WI38 (cell line): ENCODE measurements around the gene PTPN20.
"Not testable (repeated sequence)": the region's sequence is repeated elsewhere in the genome, so short reads cannot be mapped to it uniquely, and the experiment has no call there.

Experiments
- H3K4me3 ChIP-seq: 2 replicates; pipeline ENCODE4 v1.5.1; 2011; ENCODE audit warnings: low read depth, mild to moderate bottlenecking, control low read depth, low read length
- CTCF ChIP-seq: IDR thresholded peaks from 2 replicates; pipeline ENCODE4 v1.5.1; 2012; ENCODE audit warnings: low read depth, mild to moderate bottlenecking, control low read depth, low read length

PTPN20 gene, protein sequence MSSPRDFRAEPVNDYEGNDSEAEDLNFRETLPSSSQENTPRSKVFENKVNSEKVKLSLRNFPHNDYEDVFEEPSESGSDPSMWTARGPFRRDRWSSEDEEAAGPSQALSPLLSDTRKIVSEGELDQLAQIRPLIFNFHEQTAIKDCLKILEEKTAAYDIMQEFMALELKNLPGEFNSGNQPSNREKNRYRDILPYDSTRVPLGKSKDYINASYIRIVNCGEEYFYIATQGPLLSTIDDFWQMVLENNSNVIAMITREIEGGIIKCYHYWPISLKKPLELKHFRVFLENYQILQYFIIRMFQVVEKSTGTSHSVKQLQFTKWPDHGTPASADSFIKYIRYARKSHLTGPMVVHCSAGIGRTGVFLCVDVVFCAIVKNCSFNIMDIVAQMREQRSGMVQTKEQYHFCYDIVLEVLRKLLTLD

DNA sequence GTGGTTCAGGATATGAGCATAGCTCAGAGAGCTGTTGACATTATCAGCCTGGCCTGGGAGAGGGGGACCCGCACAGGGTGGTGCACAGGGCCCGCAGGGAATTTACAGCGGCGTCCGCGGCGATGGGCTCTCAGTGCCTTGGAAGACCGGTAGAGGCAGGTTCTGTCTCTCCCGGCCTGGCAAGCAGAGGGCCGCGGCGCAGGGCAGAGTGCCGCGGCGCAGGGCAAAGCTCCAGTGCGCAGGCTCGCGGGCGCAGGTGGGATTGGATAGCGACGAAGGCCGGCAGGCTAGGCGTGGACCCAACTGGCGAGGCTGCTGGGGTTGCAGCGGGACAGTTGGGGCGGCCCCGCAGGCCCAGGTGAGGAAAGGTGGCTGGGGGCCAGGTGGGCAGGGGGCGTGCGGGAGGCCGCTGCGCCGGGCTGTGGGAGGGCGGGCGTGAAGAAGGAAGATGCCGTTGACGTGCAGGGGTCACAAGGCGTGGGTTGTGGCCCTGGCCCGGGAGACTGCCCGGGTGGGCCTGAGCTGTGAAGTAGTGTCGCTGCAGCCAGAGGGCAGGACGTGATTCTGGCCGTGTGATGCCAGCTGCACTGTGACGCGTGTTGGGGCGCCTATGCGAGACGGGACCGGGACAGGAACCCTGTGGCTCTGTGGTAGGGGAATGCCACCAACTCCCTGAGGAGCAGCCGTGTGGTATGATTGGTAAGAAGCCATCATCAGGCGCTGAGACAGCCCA is at the start of gene PTPN20:
Gene PTPN20, plus strand, starts transcription at position 285 of the 733 bp plus-strand sequence. CDS start 21,072 bp downstream, outside the sequence.
- H3K4me3 ChIP-seq: not testable (repeated sequence)

DNA sequence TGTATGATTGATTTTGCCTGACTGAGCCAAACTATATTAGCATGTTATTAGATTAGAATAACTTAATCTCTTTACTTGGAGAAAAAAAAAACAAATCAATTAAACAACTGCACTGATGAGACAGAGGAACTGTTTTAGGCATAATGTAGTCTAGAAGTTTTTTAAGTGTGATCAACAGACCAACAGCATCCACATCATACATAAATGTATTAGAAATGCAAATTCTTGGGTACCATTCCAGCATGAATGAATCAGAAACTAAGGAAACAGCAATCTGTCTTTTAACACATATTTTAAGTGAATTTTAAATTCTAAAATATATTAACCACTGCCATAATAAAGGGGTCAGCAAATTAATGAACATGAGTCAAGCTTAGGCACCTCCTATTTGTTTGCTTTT is 41.5 kb upstream of the PTPN20 start:
- not testable (repeated sequence) for H3K4me3 ChIP-seq

GRCh38 chr10:46871583-46871982 is 39.6 kb upstream of the PTPN20 start:
- not testable (repeated sequence) for H3K4me3 ChIP-seq

DNA sequence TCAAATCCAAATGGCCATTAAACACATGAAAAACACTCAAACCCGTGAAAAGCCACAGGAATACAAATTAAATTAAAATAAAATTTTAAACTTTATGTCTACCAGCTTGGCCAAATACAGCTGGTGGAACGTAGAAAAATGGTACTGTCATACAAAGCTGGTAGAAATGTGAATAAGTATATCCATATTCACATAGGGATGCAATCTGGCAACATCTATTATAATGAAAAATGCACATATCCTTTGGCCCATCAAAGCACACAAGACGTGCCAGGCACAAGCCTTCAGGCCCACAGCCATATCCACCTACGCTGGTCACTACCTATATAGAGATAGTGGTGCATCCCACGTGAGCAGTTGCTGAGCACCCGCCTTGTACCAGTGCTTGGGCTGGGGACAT is 35.9 kb upstream of the PTPN20 start:
- H3K4me3 ChIP-seq: not testable (repeated sequence)

DNA sequence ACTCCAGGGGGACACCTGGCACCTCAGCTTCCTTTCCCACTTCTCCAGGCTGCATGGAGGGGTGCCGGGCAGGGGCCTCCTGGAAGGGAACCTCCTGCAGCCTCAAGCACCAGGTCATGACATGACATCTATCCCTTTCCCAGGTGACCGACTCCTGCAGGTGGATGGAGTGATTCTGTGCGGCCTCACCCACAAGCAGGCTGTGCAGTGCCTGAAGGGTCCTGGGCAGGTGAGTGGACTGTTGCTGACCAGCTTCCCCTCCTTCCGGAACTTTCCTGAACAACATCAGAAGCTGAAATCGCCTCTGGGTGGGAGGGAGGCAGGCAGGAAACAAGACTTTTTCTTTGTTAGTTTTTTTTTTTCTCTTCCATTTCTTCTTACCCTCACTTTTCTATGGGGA is 34.5 kb upstream of the PTPN20 start:
- H3K4me3 ChIP-seq: not testable (repeated sequence)

DNA sequence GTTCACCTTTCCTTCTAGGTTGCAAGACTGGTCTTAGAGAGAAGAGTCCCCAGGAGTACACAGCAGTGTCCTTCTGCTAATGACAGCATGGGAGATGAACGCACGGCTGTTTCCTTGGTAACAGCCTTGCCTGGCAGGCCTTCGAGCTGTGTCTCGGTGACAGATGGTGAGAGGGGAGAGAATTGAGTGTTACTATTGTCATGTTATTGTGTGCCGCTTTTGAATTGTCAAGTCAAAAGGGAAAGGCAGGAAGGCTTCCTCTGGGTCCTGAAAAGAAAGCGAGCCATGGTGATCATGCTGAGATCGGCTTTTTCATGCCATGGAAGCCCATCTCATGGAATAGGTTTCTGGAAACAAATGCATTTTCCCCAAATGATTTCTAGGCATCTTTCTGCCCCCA is 32.5 kb upstream of the PTPN20 start:
- not testable (repeated sequence) for H3K4me3 ChIP-seq

GRCh38 chr10:46890813-46891611 is 20.2 kb upstream of the PTPN20 start:
- 0 out of 2 replicates have a peak, but pooled peaks have one; percentile 7 for TF ChIP-seq CTCF
- not testable (repeated sequence) for H3K4me3 ChIP-seq

- not testable (repeated sequence) for H3K4me3 ChIP-seq
These were observed 14.2 kb upstream of the PTPN20 start for GRCh38 chr10:46896762-46897692.

GRCh38 chr10:46901247-46901646 is 10.0 kb upstream of the PTPN20 start:
- H3K4me3 ChIP-seq: not testable (repeated sequence)

- H3K4me3 ChIP-seq: not testable (repeated sequence)
These were observed 7.4 kb upstream of the PTPN20 start for GRCh38 chr10:46903874-46904273.

DNA sequence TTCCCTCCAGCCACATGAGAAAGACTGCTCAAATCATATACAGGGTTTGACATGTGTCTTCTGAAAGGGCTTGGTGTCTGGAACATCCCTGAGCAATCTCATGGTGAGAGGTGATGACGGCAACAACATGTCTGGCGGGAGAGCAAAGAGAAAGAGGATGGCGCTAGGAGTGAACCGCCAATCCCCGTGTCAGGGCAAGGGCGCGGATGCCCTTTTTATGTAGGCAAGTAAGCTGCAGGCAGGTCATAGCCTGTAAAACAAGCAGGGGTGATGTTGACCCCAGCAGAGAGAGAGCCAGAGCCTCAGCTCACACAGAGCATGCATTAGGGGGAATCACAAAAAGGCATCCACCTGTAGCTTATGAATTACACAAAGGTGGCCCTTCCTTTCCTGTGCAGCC is 4.9 kb upstream of the PTPN20 start:
- not testable (repeated sequence) for H3K4me3 ChIP-seq

DNA sequence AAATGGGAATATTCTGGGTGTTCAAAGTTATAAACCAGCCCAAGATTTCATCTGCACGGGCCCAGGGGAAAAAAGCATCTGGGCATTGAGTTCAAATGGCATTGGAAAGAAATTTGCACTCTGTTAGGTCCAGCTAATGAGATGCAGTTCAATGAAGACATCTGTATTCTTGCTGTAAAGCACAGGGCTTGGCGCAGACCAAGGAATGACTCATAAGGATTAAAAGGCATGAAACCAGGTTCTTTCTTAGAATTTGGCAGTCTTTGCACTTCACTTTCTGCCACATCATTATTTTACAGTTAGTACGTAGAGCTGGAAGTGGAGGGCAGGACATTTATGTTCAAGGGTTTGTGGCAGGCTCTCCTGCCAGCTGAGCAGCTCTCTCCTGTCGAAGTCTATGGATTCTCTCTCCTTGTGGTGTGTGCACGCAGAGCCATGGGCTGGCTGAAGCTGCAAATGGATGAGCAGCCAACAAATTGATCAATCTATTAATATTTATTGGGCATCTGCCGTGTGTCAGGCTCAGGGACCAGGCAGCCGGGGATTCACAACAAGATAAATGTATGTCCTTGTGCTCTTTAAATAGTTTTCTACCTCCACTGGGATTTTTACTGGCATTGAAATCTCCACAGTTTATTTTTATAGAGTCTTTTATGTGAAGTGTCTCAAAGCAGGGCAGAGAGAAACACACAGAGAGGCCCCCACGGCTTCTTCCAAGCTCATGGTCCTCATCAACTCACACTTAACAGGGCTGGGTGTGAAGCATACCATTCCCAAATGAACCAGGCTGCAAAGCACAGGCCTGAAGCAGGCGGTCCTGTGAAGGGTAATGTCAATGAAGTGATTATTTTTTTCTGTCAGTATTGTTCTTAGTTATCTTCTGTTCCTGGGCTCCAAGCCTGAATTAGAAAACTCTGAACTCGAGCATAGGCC is 3.8 kb upstream of the PTPN20 start:
- not testable (repeated sequence) for H3K4me3 ChIP-seq

DNA sequence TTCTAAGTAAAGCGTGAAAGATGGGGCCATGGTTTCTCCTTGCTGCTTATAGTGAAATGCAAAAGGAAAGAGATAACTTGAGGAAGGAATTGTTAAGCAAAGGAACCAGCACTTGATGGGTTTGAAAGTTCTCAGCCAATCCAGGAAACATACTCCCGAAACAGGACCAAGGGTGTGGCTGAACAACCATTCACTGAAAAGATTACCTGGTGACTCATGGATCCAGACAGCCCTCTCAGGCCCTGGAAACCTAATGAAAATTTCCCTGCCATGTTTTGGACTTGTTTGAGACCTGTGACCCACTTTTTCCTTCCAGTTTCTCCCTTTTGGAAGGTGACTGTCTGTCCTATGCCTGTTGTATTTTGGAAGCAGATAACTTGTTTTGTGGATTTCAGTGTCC is 11.3 kb downstream of the PTPN20 start:
- H3K4me3 ChIP-seq: not testable (repeated sequence)

DNA sequence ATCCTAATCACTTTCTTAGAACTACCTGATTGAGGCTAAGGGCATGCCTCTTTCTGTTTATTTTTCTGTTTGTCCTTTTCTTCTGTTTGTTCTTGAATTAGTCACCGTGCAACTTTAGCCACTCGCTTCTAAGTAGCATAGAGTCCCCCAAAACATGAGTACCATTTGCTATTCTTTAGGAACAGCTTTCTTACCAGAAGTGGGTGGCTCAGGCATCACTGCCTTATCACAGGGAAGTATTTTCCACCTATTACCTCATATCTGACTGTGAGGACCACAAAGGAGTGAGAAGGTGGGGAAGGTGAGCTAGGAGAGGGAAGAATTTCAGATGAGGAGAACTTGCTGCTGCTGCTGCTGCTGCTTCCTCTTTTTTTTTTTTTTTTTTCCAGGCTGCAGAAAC is 13.9 kb downstream of the PTPN20 start:
- not testable (repeated sequence) for H3K4me3 ChIP-seq

DNA sequence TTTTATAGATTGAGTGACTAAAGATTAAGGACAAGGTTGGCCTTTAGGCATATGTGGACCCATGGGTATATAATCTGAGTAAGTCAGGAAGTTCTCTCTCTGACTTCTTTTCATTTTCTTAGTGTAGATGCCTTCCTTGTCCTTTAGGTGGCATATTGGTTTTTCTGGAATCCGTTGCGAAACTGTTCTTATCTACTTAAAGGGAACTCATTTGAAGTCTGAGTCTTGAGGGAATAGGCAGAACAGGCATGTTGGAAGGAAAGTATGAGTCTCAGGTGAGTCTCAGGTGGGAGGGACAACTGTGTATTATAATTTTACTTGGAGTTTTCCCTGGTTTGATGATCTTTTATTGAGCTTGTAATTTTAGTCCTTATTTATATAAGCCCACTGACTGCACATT is 14.6 kb downstream of the PTPN20 start:
- not testable (repeated sequence) for H3K4me3 ChIP-seq

- H3K4me3 ChIP-seq: not testable (repeated sequence)
These were observed 17.6 kb downstream of the PTPN20 start for GRCh38 chr10:46928810-46929209.

DNA sequence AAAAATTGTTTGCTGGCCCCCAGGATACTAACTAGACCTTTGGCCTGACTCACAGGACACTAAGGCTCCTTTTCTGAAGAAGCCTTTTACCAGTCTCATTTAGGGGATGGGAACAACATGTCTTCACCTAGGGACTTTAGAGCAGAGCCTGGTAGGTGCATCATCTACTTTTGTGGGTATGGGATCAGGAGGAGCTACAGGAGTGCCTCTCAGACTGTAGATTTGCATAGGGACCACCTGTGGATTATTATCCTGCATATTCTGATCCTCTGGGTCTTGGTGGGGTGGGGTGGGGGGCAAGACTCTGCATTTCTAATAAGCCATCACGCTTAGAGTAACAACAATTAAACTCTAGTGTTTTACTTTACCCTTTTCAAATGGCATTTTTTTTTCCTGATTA is 21.2 kb downstream of the PTPN20 start:
- not testable (repeated sequence) for H3K4me3 ChIP-seq
